B cell (primary cell): ENCODE data around the gene GDI2. TPM values are rescaled to one million over a fixed set of nuclear protein-coding genes. Genes with fewer than 3 reads are reported as not detected.
"Not testable (repeated sequence)": the region's sequence is repeated elsewhere in the genome, so short reads cannot be mapped to it uniquely, and the experiment has no call there.

Source experiments
- ATAC-seq: fragments of 200-7000 bp; cut with Tn5 transposase; one replicate; pipeline ENCODE4 v1.10.0; 2021; ENCODE audit warnings: low read depth, mild to moderate bottlenecking, moderate number of reproducible peaks, moderate library complexity
- CTCF ChIA-PET: fragments of 350-600 bp; sonication (Branson Sonifier 250); formaldehyde crosslinking; loops from one replicate; lab custom pipeline; 2021; ENCODE audit warnings: antibody characterized with exemption, inconsistent platforms; lab: Charles Lee
- POLR2A ChIA-PET: fragments of 350-600 bp; sonication (Branson Sonifier 250); formaldehyde crosslinking; loops from one replicate; lab custom pipeline; 2021; ENCODE audit warnings: antibody characterized with exemption; lab: Charles Lee
- DNase-seq: peaks from one replicate; pipeline ENCODE4 v3.0.0; 2013
- H2AFZ ChIP-seq: 2 replicates; pipeline ENCODE4 v1.6.1; 2012; ENCODE audit warnings: mild to moderate bottlenecking, low read depth, low read length; ENCODE audit not compliant: insufficient read depth, poor library complexity, severe bottlenecking
- H3K27ac ChIP-seq, 2 donors: 1 replicate in 1 of 2; 2 replicates in 1 of 2; pipeline ENCODE4 v1.5.1; 2012 to 2013; ENCODE audit warnings: low read length in 2 of 2, mild to moderate bottlenecking in 2 of 2, moderate library complexity in 1 of 2
- H3K27me3 ChIP-seq, 4 experiments: fragments of 200-600 bp in 1 of 4; sonication (generic) in 1 of 4; replicated peaks in 1 of 4; 1 replicate in 2 of 4; 2 replicates in 2 of 4; pipeline versions ENCODE4 v1.6.1 to v1.7.0; 2013 to 2016; ENCODE audit warnings: low read length in 3 of 4, mild to moderate bottlenecking in 2 of 4, mixed read lengths in 1 of 4, moderate library complexity in 1 of 4; ENCODE audit not compliant: insufficient read depth in 4 of 4, control insufficient read depth in 3 of 4; ENCODE audit errors: control extremely low read depth in 1 of 4
- H3K36me3 ChIP-seq, 2 experiments: replicated peaks in 1 of 2; 1 replicate in 1 of 2; 2 replicates in 1 of 2; pipeline versions ENCODE4 v1.6.1 to v1.7.1; 2013; ENCODE audit warnings: low read length in 1 of 2; ENCODE audit not compliant: insufficient read depth in 2 of 2, control insufficient read depth in 1 of 2; ENCODE audit errors: control extremely low read depth in 1 of 2, extremely low read depth in 1 of 2
- H3K4me1 ChIP-seq, 2 donors: fragments of 200-600 bp in 1 of 2; sonication (generic) in 1 of 2; 1 replicate in 1 of 2; 2 replicates in 1 of 2; pipeline versions ENCODE4 v1.5.1 to v1.6.1; 2013 to 2017; ENCODE audit warnings: low read length in 2 of 2; ENCODE audit not compliant: control insufficient read depth in 2 of 2, insufficient read depth in 2 of 2
- H3K4me2 ChIP-seq: replicated peaks from 2 replicates; pipeline ENCODE3; 2012; ENCODE audit warnings: mild to moderate bottlenecking, low read depth, low read length; ENCODE audit not compliant: poor library complexity, severe bottlenecking
- H3K4me3 ChIP-seq, 5 experiments: fragments of 200-600 bp in 1 of 5; sonication (generic) in 1 of 5; 1 replicate in 3 of 5; 2 replicates in 2 of 5; pipeline versions ENCODE4 v1.5.1 to v1.7.0; 2011 to 2016; ENCODE audit warnings: low read length in 4 of 5, mild to moderate bottlenecking in 4 of 5, low read depth in 2 of 5, control low read depth in 1 of 5, moderate library complexity in 1 of 5; ENCODE audit not compliant: insufficient read depth in 1 of 5; ENCODE audit errors: control extremely low read depth in 1 of 5, extremely low read depth in 1 of 5
- H3K79me2 ChIP-seq: fragments of 200-600 bp; sonication (generic); one replicate; pipeline ENCODE4 v1.6.0; 2016; ENCODE audit warnings: low read length; ENCODE audit not compliant: control insufficient read depth, insufficient read depth
- H3K9ac ChIP-seq: fragments of 200-600 bp; sonication (generic); 2 replicates; pipeline ENCODE4 v1.6.1; 2017; ENCODE audit warnings: mild to moderate bottlenecking, low read length, moderate library complexity
- H3K9me3 ChIP-seq, 3 donors: one replicate each; pipeline versions ENCODE4 v1.6.1 to v1.7.1; 2013; ENCODE audit warnings: low read length in 2 of 3; ENCODE audit not compliant: control insufficient read depth in 2 of 3, insufficient read depth in 1 of 3; ENCODE audit errors: control extremely low read depth in 1 of 3
- H4K20me1 ChIP-seq: 2 replicates; pipeline ENCODE4 v1.6.0; 2012; ENCODE audit warnings: mild to moderate bottlenecking, low read length; ENCODE audit not compliant: insufficient read depth, control insufficient read depth, poor library complexity, severe bottlenecking
- H3K27ac Mint-ChIP-seq: one replicate; pipeline ENCODE4 v1.8.0; 2021; ENCODE audit warnings: mixed read lengths
- H3K27me3 Mint-ChIP-seq: one replicate; pipeline ENCODE4 v1.8.0; 2021; ENCODE audit warnings: mixed read lengths
- H3K4me1 Mint-ChIP-seq: one replicate; pipeline ENCODE4 v1.8.0; 2021; ENCODE audit warnings: mixed read lengths
- H3K4me3 Mint-ChIP-seq: one replicate; pipeline ENCODE4 v1.8.0; 2021; ENCODE audit warnings: mixed read lengths
- H3K9me3 Mint-ChIP-seq: one replicate; pipeline ENCODE4 v1.8.0; 2022; ENCODE audit warnings: mixed read lengths; ENCODE audit not compliant: insufficient read depth
- WGBS: methylation state at CpG from one replicate; pipeline ENCODE4 v1.1.5; 2013; ENCODE audit warnings: missing lambda C conversion rate; ENCODE audit not compliant: insufficient coverage; 5-methylcytosine and 5-hydroxymethylcytosine counted together
- intact Hi-C: fragments of 100-400 bp; cut with micrococcal nuclease; formaldehyde crosslinking; loops from one replicate; pipeline ENCODE4 v1.10.0; 2022
- polyA plus RNA-seq: library from polyadenylated mRNA; depleted of rRNA; stranded (reverse); fragments of >200 nt; gene quantifications from 2 replicates; pipeline ENCODE4 v1.2.3, GENCODE V29; 2012
- total RNA-seq, 2 donors: library from RNA; stranded (reverse); fragments of 120-200 nt in 1 of 2; gene quantifications; 1 replicate in 1 of 2; 2 replicates in 1 of 2; pipeline versions ENCODE4 v1.2.3 to v1.2.4, GENCODE V29; 2013 to 2022
- TF ChIP-seq, protein P1 (sequence below): fragments of 200-600 bp; IDR thresholded peaks from one replicate; pipeline ENCODE4 v1.8.0; 2022; ENCODE audit warnings: antibody characterized with exemption, mild to moderate bottlenecking

GDI2 gene
- total and polyA plus RNA-seq, 2 donors (not counting 1 experiment from before 2014, with no cell fraction given), result 91.1 to 187 TPM

DNA sequence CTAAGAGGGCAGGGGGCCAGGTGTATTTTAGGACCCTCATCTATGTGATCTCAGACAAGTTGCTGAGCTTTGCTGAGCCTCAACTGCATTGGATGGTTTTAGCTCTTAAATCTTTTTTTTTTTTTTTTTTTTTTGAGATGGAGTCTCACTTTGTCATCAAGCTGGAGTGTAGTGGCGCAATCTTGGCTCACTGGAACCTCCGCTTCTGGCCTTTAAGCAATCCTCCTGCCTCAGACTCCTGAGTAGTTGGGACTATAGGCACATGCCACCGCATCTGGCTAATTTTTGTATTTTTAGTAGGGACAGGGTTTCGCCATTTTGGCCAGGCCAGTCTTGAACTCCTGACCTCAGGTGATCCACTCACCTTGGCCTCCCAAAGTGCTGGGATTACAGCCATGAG is 33.4 kb upstream of the GDI2 start:
- H4K20me1 ChIP-seq, H3K36me3 ChIP-seq, DNase-seq, H3K27me3 ChIP-seq, H3K9me3 Mint-ChIP-seq, intact Hi-C loops, ATAC-seq, H3K9me3 ChIP-seq, H3K27me3 Mint-ChIP-seq, H3K4me3 ChIP-seq: not testable (repeated sequence)
- H3K4me1 ChIP-seq, result peaks cover 52 to 88% of the 10 kb centered on the region in 2 donors
- Mint-ChIP-seq H3K4me3 (peak overlapping the region; percentile 80), H3K27ac (peak overlapping the region; percentile 97), H3K4me1 (peaks cover 63% of the 10 kb centered on the region)
- WGBS, result 92% methylated on average over 2 of the region's 4 CpGs
- peak overlapping the region; percentile 88 to 100 for H3K27ac ChIP-seq
- H3K79me2 ChIP-seq, result peaks cover 12% of the 10 kb centered on the region
- peak overlapping the region; percentile 39 for H3K9ac ChIP-seq
- peak overlapping the region; percentile 57 for H3K4me2 ChIP-seq
- ChIA-PET CTCF (interaction anchor here (2.2 kb wide), 1 partner anchor 29 kb away, joined by 5 read pairs; no protein-coding TSS in a partner anchor), POLR2A (interaction anchor here (0.6 kb wide), 1 partner anchor 44 kb away, joined by 5 read pairs; the partner anchor contains the start of gene FBH1)
- H2AFZ ChIP-seq, result peak overlapping the region; percentile 63

DNA sequence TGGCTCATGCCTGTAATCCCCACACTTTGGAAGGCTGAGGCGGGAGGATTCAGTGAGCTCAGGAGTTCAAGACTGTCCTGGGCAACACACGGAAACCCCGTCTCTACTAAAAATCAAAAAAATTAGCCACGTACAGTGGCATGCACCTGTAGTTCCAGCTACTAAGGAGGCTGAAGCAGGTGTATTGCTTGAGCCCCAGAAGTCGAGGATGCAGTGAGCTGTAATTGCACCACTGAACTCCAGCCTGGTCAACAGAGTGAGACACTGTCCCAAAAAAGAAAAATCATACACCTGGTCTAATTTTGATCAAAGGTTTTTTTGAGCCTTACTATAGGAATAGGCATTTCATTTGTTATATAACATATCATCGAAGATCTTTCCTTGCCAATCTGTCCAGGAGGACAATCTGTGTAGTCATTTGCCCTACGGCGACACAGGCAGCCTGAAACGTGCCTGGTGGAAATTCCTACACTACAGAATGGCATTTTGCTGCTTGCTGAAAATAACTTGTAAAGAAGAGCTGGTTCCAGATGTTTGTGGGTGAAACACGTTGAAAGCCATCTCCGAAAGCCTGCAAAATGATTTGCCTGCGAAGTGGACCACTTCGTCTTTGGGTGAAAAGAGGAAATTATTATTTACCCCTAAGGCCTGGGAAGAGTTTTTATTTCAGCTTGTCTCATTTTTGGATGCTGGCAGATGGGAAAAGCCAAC is 31.3 kb upstream of the GDI2 start:
- no peak for ATAC-seq
- Histone ChIP-seq H3K27ac (peak overlapping the region; percentile 88 to 100), H3K36me3 (no peaks in the 10 kb centered on the region), H2AFZ (peak overlapping the region; percentile 25), H3K9me3 (no peaks in the 10 kb centered on the region), H3K4me1 (peaks cover 70 to 90% of the 10 kb centered on the region in 2 donors), H4K20me1 (no peaks in the 10 kb centered on the region), H3K4me2 (peak overlapping the region; percentile 61), H3K9ac (peak overlapping the region; percentile 46), H3K27me3 (no peaks in the 10 kb centered on the region), H3K79me2 (peaks cover 12% of the 10 kb centered on the region), H3K4me3 (peak overlapping the region in 2 of 5 experiments; percentile 0 to 35)
- intact Hi-C loops, result loop anchor here (5.0 kb wide), 1 partner anchor 243 kb away; the partner anchor contains the start of gene RBM17
- 24% methylated on average over 7 of the region's 13 CpGs for WGBS
- Mint-ChIP-seq H3K4me1 (peaks cover 74% of the 10 kb centered on the region), H3K27me3 (no peaks in the 10 kb centered on the region), H3K27ac (peak overlapping the region; percentile 92), H3K9me3 (no peaks in the 10 kb centered on the region), H3K4me3 (peak overlapping the region; percentile 73)
- peak; percentile 42 for DNase-seq
- TF ChIP-seq, protein P1, sequence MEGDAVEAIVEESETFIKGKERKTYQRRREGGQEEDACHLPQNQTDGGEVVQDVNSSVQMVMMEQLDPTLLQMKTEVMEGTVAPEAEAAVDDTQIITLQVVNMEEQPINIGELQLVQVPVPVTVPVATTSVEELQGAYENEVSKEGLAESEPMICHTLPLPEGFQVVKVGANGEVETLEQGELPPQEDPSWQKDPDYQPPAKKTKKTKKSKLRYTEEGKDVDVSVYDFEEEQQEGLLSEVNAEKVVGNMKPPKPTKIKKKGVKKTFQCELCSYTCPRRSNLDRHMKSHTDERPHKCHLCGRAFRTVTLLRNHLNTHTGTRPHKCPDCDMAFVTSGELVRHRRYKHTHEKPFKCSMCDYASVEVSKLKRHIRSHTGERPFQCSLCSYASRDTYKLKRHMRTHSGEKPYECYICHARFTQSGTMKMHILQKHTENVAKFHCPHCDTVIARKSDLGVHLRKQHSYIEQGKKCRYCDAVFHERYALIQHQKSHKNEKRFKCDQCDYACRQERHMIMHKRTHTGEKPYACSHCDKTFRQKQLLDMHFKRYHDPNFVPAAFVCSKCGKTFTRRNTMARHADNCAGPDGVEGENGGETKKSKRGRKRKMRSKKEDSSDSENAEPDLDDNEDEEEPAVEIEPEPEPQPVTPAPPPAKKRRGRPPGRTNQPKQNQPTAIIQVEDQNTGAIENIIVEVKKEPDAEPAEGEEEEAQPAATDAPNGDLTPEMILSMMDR, result no peak
- CTCF ChIA-PET, result interaction anchor here (0.6 to 5.2 kb wide), 16 partner anchors 7 to 347 kb away, joined by 3 to 29 read pairs (median 4); partner anchors contain the start of gene GDI2
- POLR2A ChIA-PET, result interaction anchor here (0.7 to 2.0 kb wide), 7 partner anchors 8 to 35 kb away, joined by 3 to 12 read pairs (median 4); partner anchors contain the start of gene GDI2
